ENCODE results near the gene PPFIA2. TPM values are rescaled to one million over a fixed set of nuclear protein-coding genes. Genes with fewer than 3 reads are reported as not detected.

Gene PPFIA2
- polyA plus RNA-seq, 1 donor from 2014 or later: 65.3 TPM

GRCh38 chr12:81253360-81253759 is 505.8 kb downstream of the PPFIA2 start:
- Histone ChIP-seq H4K20me1 (ENCODE audit: insufficient read depth) (no peaks in the 10 kb centered on the region), H3F3A (ENCODE audit: insufficient read depth, low read length, poor library complexity, severe bottlenecking) (no peaks in the 10 kb centered on the region), H3K9ac (ENCODE audit: low read length) (no peak overlapping the region), H3K27me3 (ENCODE audit: insufficient read depth, low read depth, low read length) (no peaks in the 10 kb centered on the region), H3K79me2 (replicated peaks; ENCODE audit: insufficient read depth, low read length) (no peaks in the 10 kb centered on the region), H3K9me2 (ENCODE audit: insufficient read depth, low read length) (no peaks in the 10 kb centered on the region), H3K4me2 (ENCODE audit: low read length) (no peak overlapping the region), H3K4me3 (ENCODE audit: low read length) (no peak overlapping the region), H2AFZ (ENCODE audit: low read depth, low read length) (no peak overlapping the region), H3K9me3 (ENCODE audit: low read length) (no peaks in the 10 kb centered on the region), H3K36me3 (ENCODE audit: insufficient read depth, low read length) (no peaks in the 10 kb centered on the region), H3K27ac (ENCODE audit: low read length) (no peak overlapping the region)
- TF ChIP-seq SMC3 (conservative IDR thresholded peaks at IDR 0.05; ENCODE audit: poor library complexity) (no peak), RAD21 (conservative IDR thresholded peaks at IDR 0.05) (no peak), POLR2AphosphoS5 (IDR thresholded peaks at IDR 0.05) (no peak), REST (IDR thresholded peaks at IDR 0.05; ENCODE audit: borderline replicate concordance) (no peak), EP300 (conservative IDR thresholded peaks at IDR 0.05; ENCODE audit: poor library complexity, severe bottlenecking) (no peak), CTCF (IDR thresholded peaks at IDR 0.05; ENCODE audit: poor library complexity, severe bottlenecking) (no peak), EZH2 (IDR thresholded peaks at IDR 0.05; ENCODE audit: borderline replicate concordance, insufficient read depth, low read length, poor library complexity, severe bottlenecking) (no peak), MXI1 (conservative IDR thresholded peaks at IDR 0.05; ENCODE audit: poor library complexity, severe bottlenecking) (no peak), TAF1 (IDR thresholded peaks at IDR 0.05; ENCODE audit: low read depth) (no peak)

GRCh38 chr12:81252228-81252627 is 506.9 kb downstream of the PPFIA2 start:
- H3K27me3 ChIP-seq (ENCODE audit: insufficient read depth, low read depth, low read length): no peaks in the 10 kb centered on the region
- H3K36me3 ChIP-seq (ENCODE audit: insufficient read depth, low read length): no peaks in the 10 kb centered on the region
- H4K20me1 ChIP-seq (ENCODE audit: insufficient read depth): no peaks in the 10 kb centered on the region
- H2AFZ ChIP-seq (ENCODE audit: low read depth, low read length): no peak overlapping the region
- H3K4me2 ChIP-seq (ENCODE audit: low read length): no peak overlapping the region
- H3K9me3 ChIP-seq (ENCODE audit: low read length): no peaks in the 10 kb centered on the region
- no peaks in the 10 kb centered on the region for H3F3A ChIP-seq (ENCODE audit: insufficient read depth, low read length, poor library complexity, severe bottlenecking)
- no peak overlapping the region for H3K9ac ChIP-seq (ENCODE audit: low read length)
- TF ChIP-seq TAF1 (IDR thresholded peaks at IDR 0.05; ENCODE audit: low read depth) (no peak), CTCF (IDR thresholded peaks at IDR 0.05; ENCODE audit: poor library complexity, severe bottlenecking) (no peak), POLR2AphosphoS5 (IDR thresholded peaks at IDR 0.05) (no peak), MXI1 (conservative IDR thresholded peaks at IDR 0.05; ENCODE audit: poor library complexity, severe bottlenecking) (no peak), SMC3 (conservative IDR thresholded peaks at IDR 0.05; ENCODE audit: poor library complexity) (no peak), REST (IDR thresholded peaks at IDR 0.05; ENCODE audit: borderline replicate concordance) (no peak), EZH2 (IDR thresholded peaks at IDR 0.05; ENCODE audit: borderline replicate concordance, insufficient read depth, low read length, poor library complexity, severe bottlenecking) (no peak), RAD21 (conservative IDR thresholded peaks at IDR 0.05) (no peak), EP300 (conservative IDR thresholded peaks at IDR 0.05; ENCODE audit: poor library complexity, severe bottlenecking) (no peak)
- H3K9me2 ChIP-seq (ENCODE audit: insufficient read depth, low read length): no peaks in the 10 kb centered on the region
- no peaks in the 10 kb centered on the region for H3K79me2 ChIP-seq (replicated peaks; ENCODE audit: insufficient read depth, low read length)
- H3K4me3 ChIP-seq (ENCODE audit: low read length): no peak overlapping the region
- no peak overlapping the region for H3K27ac ChIP-seq (ENCODE audit: low read length)

Data from neural cell (in vitro differentiated cells).